CD4-positive, alpha-beta memory T cell (primary cell): ENCODE data around the gene DAP. TPM values are rescaled to one million over a fixed set of nuclear protein-coding genes. Genes with fewer than 3 reads are reported as not detected.
A peak's percentile ranks its signal among the peaks of the same experiment; 100 is the strongest.
"Not testable (repeated sequence)": the region's sequence is repeated elsewhere in the genome, so short reads cannot be mapped to it uniquely, and the experiment has no call there.

Experiments used
- CTCF ChIA-PET: fragments of 350-600 bp; sonication (Branson Sonifier 250); formaldehyde crosslinking; loops from one replicate; lab custom pipeline; 2021; ENCODE audit warnings: inconsistent platforms; ENCODE audit not compliant: partially characterized antibody; lab: Charles Lee
- POLR2A ChIA-PET: fragments of 350-600 bp; sonication (Branson Sonifier 250); formaldehyde crosslinking; loops from one replicate; lab custom pipeline; 2021; ENCODE audit not compliant: partially characterized antibody; lab: Charles Lee
- DNase-seq, 5 donors: peaks; one replicate each; pipeline versions ENCODE4 v3.0.0 to v3.0.0-alpha.2; 2020 to 2022; ENCODE audit warnings: mixed read lengths in 1 of 5
- H3K27ac ChIP-seq: one replicate; pipeline ENCODE4 v1.7.0; 2013; ENCODE audit warnings: low read depth, low read length
- H3K27me3 ChIP-seq: 2 replicates; pipeline ENCODE4 v1.7.0; 2013; ENCODE audit warnings: mild to moderate bottlenecking, low read length, moderate library complexity; ENCODE audit not compliant: insufficient read depth
- H3K36me3 ChIP-seq: 2 replicates; pipeline ENCODE4 v1.7.0; 2013; ENCODE audit warnings: mild to moderate bottlenecking, low read length, moderate library complexity; ENCODE audit not compliant: insufficient read depth
- H3K4me1 ChIP-seq: 2 replicates; pipeline ENCODE4 v1.7.0; 2013; ENCODE audit warnings: mild to moderate bottlenecking, low read length, moderate library complexity; ENCODE audit not compliant: insufficient read depth
- H3K4me3 ChIP-seq, 2 donors: one replicate each; pipeline ENCODE4 v1.7.0; 2013; ENCODE audit warnings: low read length in 2 of 2, mild to moderate bottlenecking in 1 of 2
- H3K9me3 ChIP-seq, 2 donors: one replicate each; pipeline ENCODE4 v1.7.0; 2013; ENCODE audit warnings: low read length in 2 of 2, control low read depth in 1 of 2; ENCODE audit not compliant: control insufficient read depth in 1 of 2
- H3K27ac Mint-ChIP-seq, 7 donors: one replicate each; pipeline ENCODE4 v1.8.0; 2020 to 2021; ENCODE audit warnings: mixed read lengths in 7 of 7, mild to moderate bottlenecking in 6 of 7, inconsistent platforms in 3 of 7, moderate library complexity in 3 of 7
- H3K27me3 Mint-ChIP-seq, 2 donors: one replicate each; pipeline ENCODE4 v1.8.0; 2020 to 2021; ENCODE audit warnings: mixed read lengths in 2 of 2
- H3K36me3 Mint-ChIP-seq, 2 donors: one replicate each; pipeline ENCODE4 v1.8.0; 2020 to 2021; ENCODE audit warnings: mixed read lengths in 2 of 2, inconsistent platforms in 1 of 2, mild to moderate bottlenecking in 1 of 2
- H3K4me1 Mint-ChIP-seq, 4 donors: one replicate each; pipeline ENCODE4 v1.8.0; 2020 to 2021; ENCODE audit warnings: mixed read lengths in 4 of 4, mild to moderate bottlenecking in 1 of 4
- H3K4me3 Mint-ChIP-seq, 8 donors: one replicate each; pipeline ENCODE4 v1.8.0; 2020 to 2021; ENCODE audit warnings: mixed read lengths in 8 of 8, mild to moderate bottlenecking in 7 of 8, moderate library complexity in 6 of 8, inconsistent platforms in 3 of 8
- H3K9me3 Mint-ChIP-seq, 8 donors: one replicate each; pipeline ENCODE4 v1.8.0; 2020 to 2021; ENCODE audit warnings: mixed read lengths in 8 of 8, mild to moderate bottlenecking in 5 of 8, inconsistent platforms in 3 of 8, moderate library complexity in 1 of 8
- intact Hi-C: fragments of 100-400 bp; cut with micrococcal nuclease; formaldehyde crosslinking; loops from one replicate; pipeline ENCODE4 v1.15.1; 2023
- polyA plus RNA-seq, 2 donors: library from polyadenylated mRNA; unstranded; fragments of 300-500 nt; fragmentation: Illumina TruSeq; gene quantifications; one replicate each; pipeline ENCODE4 v1.2.3, GENCODE V29; 2021
- total RNA-seq, 2 experiments: library from RNA; stranded (reverse); gene quantifications; one replicate each; pipeline ENCODE4 v1.2.3, GENCODE V29; 2021

DAP gene
- total and polyA plus RNA-seq, 4 experiments from 2014 or later: 39.0 to 88.1 (median 39.4) TPM

DNA sequence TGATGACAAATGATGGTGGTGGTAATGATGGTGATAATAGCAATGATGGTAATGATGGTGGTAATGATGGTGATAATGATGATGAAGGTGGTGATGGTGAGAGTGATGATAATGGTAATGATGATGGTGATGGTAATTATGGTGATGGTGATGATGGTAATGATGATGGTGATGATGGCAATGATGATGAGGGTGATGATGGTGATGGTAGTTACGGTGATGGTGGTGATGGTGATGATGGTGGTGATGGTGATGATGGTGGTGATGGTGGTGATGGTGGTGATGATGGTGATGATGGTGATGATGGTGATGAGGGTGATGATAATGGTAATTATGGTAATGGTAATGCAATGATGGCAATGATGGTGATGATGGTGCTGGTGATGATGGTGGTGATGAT lies 91.1 kb downstream of the DAP start:
- ChIA-PET POLR2A (no interaction called here), CTCF (no interaction called here)
- Mint-ChIP-seq H3K9me3 (no peaks in the 10 kb centered on the region), H3K4me3 (no peak overlapping the region), H3K4me1 (no peaks in the 10 kb centered on the region), H3K36me3 (no peaks in the 10 kb centered on the region), H3K27me3 (no peaks in the 10 kb centered on the region), H3K27ac (no peak overlapping the region)
- no peak overlapping the region for H3K27ac ChIP-seq
- H3K27me3 ChIP-seq: no peaks in the 10 kb centered on the region
- no peak for DNase-seq
- no peaks in the 10 kb centered on the region for H3K4me1 ChIP-seq
- H3K36me3 ChIP-seq: no peaks in the 10 kb centered on the region
- H3K4me3 ChIP-seq: no peak overlapping the region
- no peaks in the 10 kb centered on the region for H3K9me3 ChIP-seq
- intact Hi-C loops: no loop called here

GRCh38 chr5:10668697-10669096 lies 92.3 kb downstream of the DAP start:
- no peaks in the 10 kb centered on the region for H3K4me1 ChIP-seq
- H3K27me3 ChIP-seq: no peaks in the 10 kb centered on the region
- Mint-ChIP-seq H3K27me3 (peaks cover 0 to 1% of the 10 kb centered on the region in 2 donors), H3K36me3 (no peaks in the 10 kb centered on the region), H3K27ac (no peak overlapping the region), H3K9me3 (no peaks in the 10 kb centered on the region), H3K4me3 (no peak overlapping the region), H3K4me1 (no peaks in the 10 kb centered on the region)
- CTCF ChIA-PET: no interaction called here
- intact Hi-C loops: no loop called here
- H3K27ac ChIP-seq: no peak overlapping the region
- no peak for DNase-seq
- no peaks in the 10 kb centered on the region for H3K36me3 ChIP-seq
- H3K4me3 ChIP-seq: no peak overlapping the region
- POLR2A ChIA-PET: no interaction called here
- no peaks in the 10 kb centered on the region for H3K9me3 ChIP-seq

DNA sequence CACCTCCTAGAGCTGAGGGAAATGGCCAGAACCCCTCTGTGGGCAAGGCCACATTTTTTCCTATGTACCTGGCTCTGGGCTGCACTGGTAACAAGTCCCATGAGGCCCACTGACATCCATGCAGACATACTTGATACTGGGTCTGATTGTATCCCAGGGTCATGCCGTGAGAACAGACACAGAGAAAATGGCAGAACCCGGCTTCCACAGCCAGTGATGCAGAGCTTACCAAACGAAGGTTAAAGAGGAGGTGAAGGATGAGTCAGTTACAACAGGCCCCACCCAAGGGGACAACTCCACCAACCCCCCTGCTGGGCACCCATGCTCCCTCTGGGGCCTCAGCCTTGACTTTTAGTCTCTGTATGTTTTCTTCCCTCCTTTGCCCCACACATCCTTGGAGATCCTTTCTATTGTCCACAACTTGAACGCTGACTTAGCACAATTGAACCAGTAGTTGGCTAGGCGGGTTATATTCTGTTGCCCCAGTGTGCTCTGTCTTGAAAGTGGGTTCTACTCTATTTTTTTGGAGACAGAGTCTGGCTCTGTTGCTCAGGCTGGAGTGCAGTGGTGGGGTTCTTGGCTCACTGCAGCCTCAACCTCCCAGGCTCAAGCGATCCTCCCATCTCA lies 93.5 kb downstream of the DAP start:
- no peaks in the 10 kb centered on the region for H3K27me3 ChIP-seq
- ChIA-PET CTCF (no interaction called here), POLR2A (no interaction called here)
- no peaks in the 10 kb centered on the region for H3K36me3 ChIP-seq
- no peaks in the 10 kb centered on the region for H3K4me1 ChIP-seq
- Mint-ChIP-seq H3K9me3 (no peaks in the 10 kb centered on the region), H3K27me3 (peaks cover 0 to 1% of the 10 kb centered on the region in 2 donors), H3K36me3 (no peaks in the 10 kb centered on the region), H3K27ac (no peak overlapping the region), H3K4me3 (no peak overlapping the region), H3K4me1 (no peaks in the 10 kb centered on the region)
- no peaks in the 10 kb centered on the region for H3K9me3 ChIP-seq
- H3K4me3 ChIP-seq: no peak overlapping the region
- H3K27ac ChIP-seq: no peak overlapping the region
- intact Hi-C loops: no loop called here
- DNase-seq: no peak

- no peaks in the 10 kb centered on the region for H3K27me3 ChIP-seq
- no peaks in the 10 kb centered on the region for H3K36me3 Mint-ChIP-seq
- H3K4me3 ChIP-seq: no peak overlapping the region
- no peak overlapping the region for H3K27ac ChIP-seq
- ChIA-PET POLR2A (no interaction called here), CTCF (no interaction called here)
- H3K4me1 Mint-ChIP-seq: no peaks in the 10 kb centered on the region
- intact Hi-C loops: no loop called here
- H3K9me3 ChIP-seq: no peaks in the 10 kb centered on the region
- H3K27ac Mint-ChIP-seq: no peak overlapping the region
- H3K4me1 ChIP-seq: no peaks in the 10 kb centered on the region
- peaks cover 0 to 1% of the 10 kb centered on the region in 2 donors for H3K27me3 Mint-ChIP-seq
- H3K9me3 Mint-ChIP-seq: no peaks in the 10 kb centered on the region
- no peaks in the 10 kb centered on the region for H3K36me3 ChIP-seq
- H3K4me3 Mint-ChIP-seq: no peak overlapping the region
- no peak for DNase-seq
Observed at GRCh38 chr5:10666531-10667299, 94.3 kb downstream of the DAP start.

DNA sequence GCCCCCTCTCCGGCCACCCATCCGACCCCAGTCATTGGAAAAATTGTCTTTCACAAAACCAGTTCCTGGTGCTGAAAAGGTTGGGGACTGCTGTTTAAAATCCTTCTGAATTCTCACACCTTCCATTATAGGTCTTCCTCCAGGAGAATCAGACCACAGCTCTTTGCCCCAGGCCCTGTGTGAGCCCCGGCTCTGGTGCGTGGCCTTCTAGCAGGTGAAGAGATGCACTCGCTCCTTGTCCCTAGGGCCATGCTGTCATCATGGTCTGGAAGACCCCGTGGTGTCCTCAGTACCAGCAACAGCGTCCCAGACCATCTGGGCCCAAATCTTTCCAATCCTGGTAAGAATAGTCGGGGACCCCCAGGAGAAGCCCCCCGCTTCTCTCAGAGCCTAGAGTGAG lies 95.2 kb downstream of the DAP start:
- intact Hi-C loops: no loop called here
- Mint-ChIP-seq H3K36me3 (no peaks in the 10 kb centered on the region), H3K9me3 (no peaks in the 10 kb centered on the region), H3K4me3 (no peak overlapping the region), H3K27ac (no peak overlapping the region), H3K27me3 (peaks cover 0 to 1% of the 10 kb centered on the region in 2 donors), H3K4me1 (no peaks in the 10 kb centered on the region)
- no peak for DNase-seq
- H3K36me3 ChIP-seq: no peaks in the 10 kb centered on the region
- ChIA-PET CTCF (no interaction called here), POLR2A (no interaction called here)
- no peaks in the 10 kb centered on the region for H3K27me3 ChIP-seq
- H3K27ac ChIP-seq: no peak overlapping the region
- no peaks in the 10 kb centered on the region for H3K9me3 ChIP-seq
- H3K4me1 ChIP-seq: no peaks in the 10 kb centered on the region
- H3K4me3 ChIP-seq: no peak overlapping the region

GRCh38 chr5:10664180-10664769 lies 96.8 kb downstream of the DAP start:
- H3K9me3 ChIP-seq, intact Hi-C loops, DNase-seq, H3K27ac ChIP-seq, H3K27me3 ChIP-seq, H3K36me3 ChIP-seq, H3K4me3 ChIP-seq, CTCF ChIA-PET, H3K4me1 Mint-ChIP-seq, H3K4me1 ChIP-seq, H3K27me3 Mint-ChIP-seq, H3K9me3 Mint-ChIP-seq, H3K4me3 Mint-ChIP-seq, H3K36me3 Mint-ChIP-seq: not testable (repeated sequence)
- H3K27ac Mint-ChIP-seq: peak overlapping the region in 1 of 7 donors; percentile 64
- POLR2A ChIA-PET: interaction anchor here (0.7 kb wide), 1 partner anchor 113 kb away, joined by 4 read pairs; no protein-coding TSS in a partner anchor

GRCh38 chr5:10663489-10664179 lies 97.4 kb downstream of the DAP start:
- ChIA-PET CTCF (no interaction called here), POLR2A (interaction anchor here (0.7 kb wide), 1 partner anchor 113 kb away, joined by 4 read pairs; no protein-coding TSS in a partner anchor)
- H3K27ac Mint-ChIP-seq: peak overlapping the region in 1 of 7 donors; percentile 41
- H3K4me3 ChIP-seq: no peak overlapping the region
- H3K9me3 Mint-ChIP-seq: no peaks in the 10 kb centered on the region
- no peak for DNase-seq
- peaks cover 0 to 1% of the 10 kb centered on the region in 2 donors for H3K27me3 Mint-ChIP-seq
- intact Hi-C loops: no loop called here
- H3K4me1 ChIP-seq: no peaks in the 10 kb centered on the region
- no peaks in the 10 kb centered on the region for H3K36me3 ChIP-seq
- no peak overlapping the region for H3K4me3 Mint-ChIP-seq
- H3K9me3 ChIP-seq: no peaks in the 10 kb centered on the region
- H3K27ac ChIP-seq: no peak overlapping the region
- H3K4me1 Mint-ChIP-seq: no peaks in the 10 kb centered on the region
- H3K36me3 Mint-ChIP-seq: no peaks in the 10 kb centered on the region
- no peaks in the 10 kb centered on the region for H3K27me3 ChIP-seq
